ENCODE results near the gene WDR37.

Gene WDR37

DNA sequence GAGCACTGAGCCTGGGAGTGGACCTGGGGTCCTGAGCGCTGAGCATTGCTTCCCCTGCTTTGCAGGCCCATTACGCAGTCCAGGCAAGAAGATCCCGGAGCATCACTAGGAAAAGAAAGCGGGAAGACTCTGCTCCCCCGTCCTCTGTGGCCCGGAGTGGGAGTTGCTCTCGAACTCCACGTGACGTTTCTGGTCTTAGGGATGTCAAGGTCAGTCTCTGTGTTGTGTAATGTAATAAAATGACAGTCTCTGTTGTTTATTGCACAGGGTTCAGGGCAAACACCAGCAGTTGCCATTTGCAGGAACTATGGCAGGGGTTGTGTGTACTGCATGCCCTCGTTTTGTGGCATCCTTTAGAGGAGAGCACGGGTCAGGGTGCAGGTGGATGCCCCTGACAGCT, 40.5 kb upstream of the WDR37 start (continued):
- TF ChIP-seq SCRT1 (tag by site-specific recombination; IDR thresholded peaks at IDR 0.05; ENCODE audit: borderline replicate concordance) (no peak), ZNF174 (tag by site-specific recombination; IDR thresholded peaks at IDR 0.05) (no peak)
- TF ChIP-seq, protein P1, sequence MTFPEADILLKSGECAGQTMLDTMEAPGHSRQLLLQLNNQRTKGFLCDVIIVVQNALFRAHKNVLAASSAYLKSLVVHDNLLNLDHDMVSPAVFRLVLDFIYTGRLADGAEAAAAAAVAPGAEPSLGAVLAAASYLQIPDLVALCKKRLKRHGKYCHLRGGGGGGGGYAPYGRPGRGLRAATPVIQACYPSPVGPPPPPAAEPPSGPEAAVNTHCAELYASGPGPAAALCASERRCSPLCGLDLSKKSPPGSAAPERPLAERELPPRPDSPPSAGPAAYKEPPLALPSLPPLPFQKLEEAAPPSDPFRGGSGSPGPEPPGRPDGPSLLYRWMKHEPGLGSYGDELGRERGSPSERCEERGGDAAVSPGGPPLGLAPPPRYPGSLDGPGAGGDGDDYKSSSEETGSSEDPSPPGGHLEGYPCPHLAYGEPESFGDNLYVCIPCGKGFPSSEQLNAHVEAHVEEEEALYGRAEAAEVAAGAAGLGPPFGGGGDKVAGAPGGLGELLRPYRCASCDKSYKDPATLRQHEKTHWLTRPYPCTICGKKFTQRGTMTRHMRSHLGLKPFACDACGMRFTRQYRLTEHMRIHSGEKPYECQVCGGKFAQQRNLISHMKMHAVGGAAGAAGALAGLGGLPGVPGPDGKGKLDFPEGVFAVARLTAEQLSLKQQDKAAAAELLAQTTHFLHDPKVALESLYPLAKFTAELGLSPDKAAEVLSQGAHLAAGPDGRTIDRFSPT (tag by site-specific recombination; IDR thresholded peaks at IDR 0.05), result no peak

DNA sequence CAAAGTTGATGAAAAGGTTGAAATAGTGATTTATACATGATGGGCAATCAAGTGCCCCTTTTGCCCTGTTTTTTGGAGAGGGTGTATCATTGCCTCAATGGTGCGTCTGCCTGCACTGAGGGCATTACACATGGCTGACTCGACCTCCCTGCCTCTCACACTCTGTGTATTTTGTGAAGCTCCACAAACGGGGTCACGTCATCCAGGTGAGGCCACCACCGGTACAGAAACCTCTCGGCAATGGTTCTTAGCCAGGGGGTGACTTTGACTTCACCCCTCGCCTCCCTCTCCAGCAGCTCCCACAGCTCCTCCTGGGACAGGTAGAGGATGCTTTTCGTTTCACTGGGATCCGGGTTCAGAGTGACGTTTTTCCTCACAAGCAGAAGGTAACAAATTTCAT, 36.8 kb upstream of the WDR37 start:
- Histone ChIP-seq H3K4me3 (ENCODE audit: low read depth, low read length) (no peak overlapping the region), H3K36me3 (ENCODE audit: control insufficient read depth in 2 of 2, insufficient read depth in 1 of 2, low read length in 2 of 2) (peaks cover 19 to 56% of the 10 kb centered on the region in 2 experiments), H3K4me1 (ENCODE audit: control insufficient read depth, insufficient read depth, low read length) (no peaks in the 10 kb centered on the region), H3K9me3 (ENCODE audit: control insufficient read depth, insufficient read depth, low read depth, low read length) (no peaks in the 10 kb centered on the region), H3K27ac (ENCODE audit: extremely low read depth, low read depth, low read length) (no peak overlapping the region)
- TF ChIP-seq, protein P2, sequence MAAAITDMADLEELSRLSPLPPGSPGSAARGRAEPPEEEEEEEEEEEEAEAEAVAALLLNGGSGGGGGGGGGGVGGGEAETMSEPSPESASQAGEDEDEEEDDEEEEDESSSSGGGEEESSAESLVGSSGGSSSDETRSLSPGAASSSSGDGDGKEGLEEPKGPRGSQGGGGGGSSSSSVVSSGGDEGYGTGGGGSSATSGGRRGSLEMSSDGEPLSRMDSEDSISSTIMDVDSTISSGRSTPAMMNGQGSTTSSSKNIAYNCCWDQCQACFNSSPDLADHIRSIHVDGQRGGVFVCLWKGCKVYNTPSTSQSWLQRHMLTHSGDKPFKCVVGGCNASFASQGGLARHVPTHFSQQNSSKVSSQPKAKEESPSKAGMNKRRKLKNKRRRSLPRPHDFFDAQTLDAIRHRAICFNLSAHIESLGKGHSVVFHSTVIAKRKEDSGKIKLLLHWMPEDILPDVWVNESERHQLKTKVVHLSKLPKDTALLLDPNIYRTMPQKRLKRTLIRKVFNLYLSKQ (tag by site-specific recombination; IDR thresholded peaks at IDR 0.05; ENCODE audit: borderline replicate concordance), result no peak
- TF ChIP-seq, protein P3, sequence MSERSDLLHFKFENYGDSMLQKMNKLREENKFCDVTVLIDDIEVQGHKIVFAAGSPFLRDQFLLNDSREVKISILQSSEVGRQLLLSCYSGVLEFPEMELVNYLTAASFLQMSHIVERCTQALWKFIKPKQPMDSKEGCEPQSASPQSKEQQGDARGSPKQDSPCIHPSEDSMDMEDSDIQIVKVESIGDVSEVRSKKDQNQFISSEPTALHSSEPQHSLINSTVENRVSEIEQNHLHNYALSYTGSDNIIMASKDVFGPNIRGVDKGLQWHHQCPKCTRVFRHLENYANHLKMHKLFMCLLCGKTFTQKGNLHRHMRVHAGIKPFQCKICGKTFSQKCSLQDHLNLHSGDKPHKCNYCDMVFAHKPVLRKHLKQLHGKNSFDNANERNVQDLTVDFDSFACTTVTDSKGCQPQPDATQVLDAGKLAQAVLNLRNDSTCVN (tag by site-specific recombination; optimal IDR thresholded peaks at IDR 0.05), result no peak
- TF ChIP-seq MYNN (tag by site-specific recombination; IDR thresholded peaks at IDR 0.05; ENCODE audit: borderline replicate concordance) (no peak), ZNF560 (tag by site-specific recombination; IDR thresholded peaks at IDR 0.05; ENCODE audit: borderline replicate concordance) (no peak), KLF16 (tag by site-specific recombination; IDR thresholded peaks at IDR 0.05) (no peak), ZNF202 (tag by site-specific recombination; IDR thresholded peaks at IDR 0.05; ENCODE audit: borderline replicate concordance) (no peak)
- TF ChIP-seq, protein P4, sequence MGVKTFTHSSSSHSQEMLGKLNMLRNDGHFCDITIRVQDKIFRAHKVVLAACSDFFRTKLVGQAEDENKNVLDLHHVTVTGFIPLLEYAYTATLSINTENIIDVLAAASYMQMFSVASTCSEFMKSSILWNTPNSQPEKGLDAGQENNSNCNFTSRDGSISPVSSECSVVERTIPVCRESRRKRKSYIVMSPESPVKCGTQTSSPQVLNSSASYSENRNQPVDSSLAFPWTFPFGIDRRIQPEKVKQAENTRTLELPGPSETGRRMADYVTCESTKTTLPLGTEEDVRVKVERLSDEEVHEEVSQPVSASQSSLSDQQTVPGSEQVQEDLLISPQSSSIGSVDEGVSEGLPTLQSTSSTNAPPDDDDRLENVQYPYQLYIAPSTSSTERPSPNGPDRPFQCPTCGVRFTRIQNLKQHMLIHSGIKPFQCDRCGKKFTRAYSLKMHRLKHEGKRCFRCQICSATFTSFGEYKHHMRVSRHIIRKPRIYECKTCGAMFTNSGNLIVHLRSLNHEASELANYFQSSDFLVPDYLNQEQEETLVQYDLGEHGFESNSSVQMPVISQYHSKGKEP (tag by site-specific recombination; IDR thresholded peaks at IDR 0.05), result no peak
- TF ChIP-seq, protein P5, sequence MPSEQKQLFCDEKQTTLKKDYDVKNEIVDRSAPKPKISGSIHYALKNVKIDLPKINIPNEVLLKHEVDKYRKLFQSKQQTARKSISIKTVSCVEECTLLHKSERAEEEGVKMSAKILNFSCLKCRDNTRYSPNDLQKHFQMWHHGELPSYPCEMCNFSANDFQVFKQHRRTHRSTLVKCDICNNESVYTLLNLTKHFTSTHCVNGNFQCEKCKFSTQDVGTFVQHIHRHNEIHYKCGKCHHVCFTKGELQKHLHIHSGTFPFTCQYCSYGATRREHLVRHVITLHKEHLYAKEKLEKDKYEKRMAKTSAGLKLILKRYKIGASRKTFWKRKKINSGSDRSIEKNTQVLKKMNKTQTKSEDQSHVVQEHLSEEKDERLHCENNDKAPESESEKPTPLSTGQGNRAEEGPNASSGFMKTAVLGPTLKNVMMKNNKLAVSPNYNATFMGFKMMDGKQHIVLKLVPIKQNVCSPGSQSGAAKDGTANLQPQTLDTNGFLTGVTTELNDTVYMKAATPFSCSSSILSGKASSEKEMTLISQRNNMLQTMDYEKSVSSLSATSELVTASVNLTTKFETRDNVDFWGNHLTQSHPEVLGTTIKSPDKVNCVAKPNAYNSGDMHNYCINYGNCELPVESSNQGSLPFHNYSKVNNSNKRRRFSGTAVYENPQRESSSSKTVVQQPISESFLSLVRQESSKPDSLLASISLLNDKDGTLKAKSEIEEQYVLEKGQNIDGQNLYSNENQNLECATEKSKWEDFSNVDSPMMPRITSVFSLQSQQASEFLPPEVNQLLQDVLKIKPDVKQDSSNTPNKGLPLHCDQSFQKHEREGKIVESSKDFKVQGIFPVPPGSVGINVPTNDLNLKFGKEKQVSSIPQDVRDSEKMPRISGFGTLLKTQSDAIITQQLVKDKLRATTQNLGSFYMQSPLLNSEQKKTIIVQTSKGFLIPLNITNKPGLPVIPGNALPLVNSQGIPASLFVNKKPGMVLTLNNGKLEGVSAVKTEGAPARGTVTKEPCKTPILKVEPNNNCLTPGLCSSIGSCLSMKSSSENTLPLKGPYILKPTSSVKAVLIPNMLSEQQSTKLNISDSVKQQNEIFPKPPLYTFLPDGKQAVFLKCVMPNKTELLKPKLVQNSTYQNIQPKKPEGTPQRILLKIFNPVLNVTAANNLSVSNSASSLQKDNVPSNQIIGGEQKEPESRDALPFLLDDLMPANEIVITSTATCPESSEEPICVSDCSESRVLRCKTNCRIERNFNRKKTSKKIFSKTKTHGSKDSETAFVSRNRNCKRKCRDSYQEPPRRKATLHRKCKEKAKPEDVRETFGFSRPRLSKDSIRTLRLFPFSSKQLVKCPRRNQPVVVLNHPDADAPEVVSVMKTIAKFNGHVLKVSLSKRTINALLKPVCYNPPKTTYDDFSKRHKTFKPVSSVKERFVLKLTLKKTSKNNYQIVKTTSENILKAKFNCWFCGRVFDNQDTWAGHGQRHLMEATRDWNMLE (tag by site-specific recombination; conservative IDR thresholded peaks at IDR 0.05; ENCODE audit: low read depth), result no peak
- TF ChIP-seq, protein P6, sequence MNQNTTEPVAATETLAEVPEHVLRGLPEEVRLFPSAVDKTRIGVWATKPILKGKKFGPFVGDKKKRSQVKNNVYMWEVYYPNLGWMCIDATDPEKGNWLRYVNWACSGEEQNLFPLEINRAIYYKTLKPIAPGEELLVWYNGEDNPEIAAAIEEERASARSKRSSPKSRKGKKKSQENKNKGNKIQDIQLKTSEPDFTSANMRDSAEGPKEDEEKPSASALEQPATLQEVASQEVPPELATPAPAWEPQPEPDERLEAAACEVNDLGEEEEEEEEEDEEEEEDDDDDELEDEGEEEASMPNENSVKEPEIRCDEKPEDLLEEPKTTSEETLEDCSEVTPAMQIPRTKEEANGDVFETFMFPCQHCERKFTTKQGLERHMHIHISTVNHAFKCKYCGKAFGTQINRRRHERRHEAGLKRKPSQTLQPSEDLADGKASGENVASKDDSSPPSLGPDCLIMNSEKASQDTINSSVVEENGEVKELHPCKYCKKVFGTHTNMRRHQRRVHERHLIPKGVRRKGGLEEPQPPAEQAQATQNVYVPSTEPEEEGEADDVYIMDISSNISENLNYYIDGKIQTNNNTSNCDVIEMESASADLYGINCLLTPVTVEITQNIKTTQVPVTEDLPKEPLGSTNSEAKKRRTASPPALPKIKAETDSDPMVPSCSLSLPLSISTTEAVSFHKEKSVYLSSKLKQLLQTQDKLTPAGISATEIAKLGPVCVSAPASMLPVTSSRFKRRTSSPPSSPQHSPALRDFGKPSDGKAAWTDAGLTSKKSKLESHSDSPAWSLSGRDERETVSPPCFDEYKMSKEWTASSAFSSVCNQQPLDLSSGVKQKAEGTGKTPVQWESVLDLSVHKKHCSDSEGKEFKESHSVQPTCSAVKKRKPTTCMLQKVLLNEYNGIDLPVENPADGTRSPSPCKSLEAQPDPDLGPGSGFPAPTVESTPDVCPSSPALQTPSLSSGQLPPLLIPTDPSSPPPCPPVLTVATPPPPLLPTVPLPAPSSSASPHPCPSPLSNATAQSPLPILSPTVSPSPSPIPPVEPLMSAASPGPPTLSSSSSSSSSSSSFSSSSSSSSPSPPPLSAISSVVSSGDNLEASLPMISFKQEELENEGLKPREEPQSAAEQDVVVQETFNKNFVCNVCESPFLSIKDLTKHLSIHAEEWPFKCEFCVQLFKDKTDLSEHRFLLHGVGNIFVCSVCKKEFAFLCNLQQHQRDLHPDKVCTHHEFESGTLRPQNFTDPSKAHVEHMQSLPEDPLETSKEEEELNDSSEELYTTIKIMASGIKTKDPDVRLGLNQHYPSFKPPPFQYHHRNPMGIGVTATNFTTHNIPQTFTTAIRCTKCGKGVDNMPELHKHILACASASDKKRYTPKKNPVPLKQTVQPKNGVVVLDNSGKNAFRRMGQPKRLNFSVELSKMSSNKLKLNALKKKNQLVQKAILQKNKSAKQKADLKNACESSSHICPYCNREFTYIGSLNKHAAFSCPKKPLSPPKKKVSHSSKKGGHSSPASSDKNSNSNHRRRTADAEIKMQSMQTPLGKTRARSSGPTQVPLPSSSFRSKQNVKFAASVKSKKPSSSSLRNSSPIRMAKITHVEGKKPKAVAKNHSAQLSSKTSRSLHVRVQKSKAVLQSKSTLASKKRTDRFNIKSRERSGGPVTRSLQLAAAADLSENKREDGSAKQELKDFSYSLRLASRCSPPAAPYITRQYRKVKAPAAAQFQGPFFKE (tag by site-specific recombination; IDR thresholded peaks at IDR 0.05; ENCODE audit: borderline replicate concordance), result no peak
- ChIA-PET CTCF (no interaction called here), POLR2A (interaction anchor here (2.1 kb wide), 1 partner anchor 30 kb away, joined by 4 read pairs; the partner anchor contains the start of gene IDI1)

Measured in HEK293 (cell line).